ENCODE measurements around the gene TF.

DNA sequence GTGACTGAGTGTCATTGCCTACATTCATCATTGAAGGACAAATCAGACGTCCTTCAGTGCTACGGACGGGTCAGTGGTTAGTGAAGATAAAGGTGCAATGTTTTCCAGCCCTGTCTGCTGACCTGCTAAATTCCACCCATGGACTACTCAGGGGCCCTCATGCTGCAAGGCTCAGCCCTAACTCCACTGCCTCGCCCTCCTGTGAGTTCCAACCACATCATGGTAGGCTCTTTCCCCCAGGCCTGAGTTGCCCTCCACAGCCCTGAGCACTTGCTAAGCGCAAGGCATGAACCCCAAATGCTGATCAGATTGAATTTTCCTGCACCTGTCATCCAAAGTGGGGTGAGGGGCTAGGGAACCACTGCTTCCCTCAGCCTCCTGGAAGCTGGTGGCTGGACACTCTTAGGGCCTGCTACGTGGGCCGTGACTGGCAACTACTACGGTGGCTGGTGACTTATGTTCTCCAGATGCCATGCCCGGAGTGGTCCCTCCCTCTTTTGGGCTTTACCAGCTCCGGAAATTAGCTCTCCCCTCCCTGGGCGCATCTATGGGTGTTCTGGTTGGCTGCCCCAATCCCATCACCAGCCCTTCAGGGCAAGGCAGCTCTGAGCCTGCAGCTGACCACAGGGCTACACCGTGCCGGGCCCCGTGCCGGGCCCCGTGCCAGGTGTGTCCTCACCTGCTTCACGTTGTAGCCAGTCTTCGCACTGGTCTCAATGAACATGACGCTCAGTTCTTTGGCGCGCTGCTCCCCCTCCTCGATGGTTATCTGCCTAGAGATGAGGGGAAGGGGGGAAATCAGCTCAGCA is 91.5 kb downstream of the TF start:
- TF ChIP-seq POLR2A (IDR thresholded peaks at IDR 0.05) = no peak
- TF ChIP-seq, protein P1, sequence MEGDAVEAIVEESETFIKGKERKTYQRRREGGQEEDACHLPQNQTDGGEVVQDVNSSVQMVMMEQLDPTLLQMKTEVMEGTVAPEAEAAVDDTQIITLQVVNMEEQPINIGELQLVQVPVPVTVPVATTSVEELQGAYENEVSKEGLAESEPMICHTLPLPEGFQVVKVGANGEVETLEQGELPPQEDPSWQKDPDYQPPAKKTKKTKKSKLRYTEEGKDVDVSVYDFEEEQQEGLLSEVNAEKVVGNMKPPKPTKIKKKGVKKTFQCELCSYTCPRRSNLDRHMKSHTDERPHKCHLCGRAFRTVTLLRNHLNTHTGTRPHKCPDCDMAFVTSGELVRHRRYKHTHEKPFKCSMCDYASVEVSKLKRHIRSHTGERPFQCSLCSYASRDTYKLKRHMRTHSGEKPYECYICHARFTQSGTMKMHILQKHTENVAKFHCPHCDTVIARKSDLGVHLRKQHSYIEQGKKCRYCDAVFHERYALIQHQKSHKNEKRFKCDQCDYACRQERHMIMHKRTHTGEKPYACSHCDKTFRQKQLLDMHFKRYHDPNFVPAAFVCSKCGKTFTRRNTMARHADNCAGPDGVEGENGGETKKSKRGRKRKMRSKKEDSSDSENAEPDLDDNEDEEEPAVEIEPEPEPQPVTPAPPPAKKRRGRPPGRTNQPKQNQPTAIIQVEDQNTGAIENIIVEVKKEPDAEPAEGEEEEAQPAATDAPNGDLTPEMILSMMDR (IDR thresholded peaks at IDR 0.05) = no peak
